ENCODE results near the gene ST7. TPM values are rescaled to one million over a fixed set of nuclear protein-coding genes. Genes with fewer than 3 reads are reported as not detected.

ST7 gene
- polyA plus RNA-seq, 1 donor: 16.2 TPM

- DNase-seq (ENCODE audit: low read depth): no peak
Observed at GRCh38 chr7:117127585-117128168, 174.4 kb downstream of the ST7 start.

DNA sequence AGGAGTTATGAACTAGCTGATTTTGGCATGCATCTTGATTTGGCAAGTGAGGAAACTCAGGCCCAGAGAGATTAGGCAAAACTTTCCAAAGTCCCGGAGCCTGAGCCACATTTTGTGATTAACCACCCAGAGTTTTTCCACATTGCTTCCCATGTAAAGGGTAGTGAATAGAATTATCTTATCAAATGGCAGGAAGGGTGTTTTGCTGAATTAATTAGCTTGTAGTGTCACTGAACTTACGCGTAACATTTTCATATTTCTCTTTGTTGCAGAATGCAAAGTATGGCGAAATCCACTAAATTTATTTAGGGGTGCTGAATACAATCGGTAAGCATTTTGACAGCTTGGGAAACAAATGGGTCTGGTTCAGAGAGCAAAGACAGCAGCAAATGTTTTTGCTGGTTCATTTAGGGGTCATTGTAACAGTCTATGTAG is 176.2 kb downstream of the ST7 start:
- DNase-seq (ENCODE audit: low read depth): no peak

GRCh38 chr7:117130262-117130661 is 177.0 kb downstream of the ST7 start:
- no peak for DNase-seq (ENCODE audit: low read depth)

DNA sequence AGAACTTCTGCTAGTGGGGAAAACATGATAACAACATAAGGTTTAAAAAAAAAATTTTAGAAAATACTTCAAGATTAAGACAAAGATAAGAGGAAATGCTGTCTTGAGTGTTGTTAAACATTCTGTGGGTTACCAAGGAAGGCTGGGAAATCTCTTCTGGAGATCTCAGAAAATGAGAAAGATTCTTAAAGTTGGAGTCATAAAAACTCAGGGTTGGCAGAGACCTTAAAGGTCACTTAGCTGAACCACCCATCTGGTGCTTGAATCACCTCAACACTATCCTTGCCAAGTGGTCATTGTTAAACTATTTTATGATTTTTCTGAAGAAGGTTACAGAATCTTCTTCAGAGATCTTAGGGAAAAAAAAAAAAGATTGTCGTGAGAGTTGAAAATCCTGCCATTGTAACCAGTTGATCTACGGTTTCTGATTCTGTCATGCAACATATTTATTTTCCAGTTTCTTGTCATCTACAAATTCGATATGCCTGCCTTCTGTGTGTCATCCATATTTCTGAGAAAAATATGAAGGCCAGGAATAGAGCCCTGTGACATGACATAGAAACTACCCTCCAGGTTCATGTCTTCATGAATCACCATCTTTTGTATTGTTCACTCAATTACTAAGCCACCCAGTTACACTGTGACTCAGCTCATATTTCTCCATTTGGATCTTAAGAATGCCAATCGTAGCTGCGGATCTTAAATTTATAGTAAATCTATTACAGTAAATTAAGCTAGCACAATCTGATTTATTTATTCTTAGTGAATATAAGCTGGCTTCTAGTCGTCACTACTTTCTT is 179.2 kb downstream of the ST7 start:
- no peak for DNase-seq (ENCODE audit: low read depth)

- no peak for DNase-seq (ENCODE audit: low read depth)
Observed at GRCh38 chr7:117133125-117133524, 179.8 kb downstream of the ST7 start.

DNA sequence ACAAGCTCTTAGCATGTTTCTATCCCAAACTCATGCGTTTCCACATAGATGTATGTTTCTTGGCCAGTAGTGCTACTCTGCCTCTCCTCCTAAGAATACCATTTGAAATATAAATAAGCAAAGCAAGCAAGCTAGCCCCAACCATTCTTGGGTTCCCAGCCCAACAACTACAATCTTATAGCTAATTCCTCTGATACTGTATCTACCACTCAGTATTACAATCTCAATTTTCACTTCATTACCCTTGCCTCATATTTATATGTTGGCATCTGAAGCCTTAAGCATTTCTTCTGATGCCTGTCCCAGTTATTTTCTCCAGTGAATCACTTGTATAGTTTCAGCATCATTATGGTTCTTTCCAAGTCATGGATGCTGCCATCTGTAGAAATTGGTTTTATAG is 181.1 kb downstream of the ST7 start:
- no peak for DNase-seq (ENCODE audit: low read depth)

- no peak for DNase-seq (ENCODE audit: low read depth)
Observed at GRCh38 chr7:117134889-117135552, 181.7 kb downstream of the ST7 start.

DNA sequence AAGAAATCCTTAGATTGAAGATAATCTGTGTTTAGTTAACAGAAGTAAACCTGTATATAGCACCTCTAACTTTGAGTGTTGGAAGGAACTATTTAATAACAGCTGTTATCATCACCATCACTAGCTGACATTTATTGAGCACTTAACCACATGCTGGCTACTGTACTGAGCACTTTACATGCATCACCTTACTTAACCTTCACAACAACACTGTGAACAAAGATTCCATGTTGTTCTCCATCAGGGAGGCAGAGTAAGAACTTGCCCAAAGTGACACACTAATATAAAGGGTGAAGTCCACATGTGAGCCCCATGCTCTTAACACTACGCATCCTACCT is 182.2 kb downstream of the ST7 start:
- DNase-seq (ENCODE audit: low read depth): no peak

GRCh38 chr7:117137868-117138267 is 184.6 kb downstream of the ST7 start:
- no peak for DNase-seq (ENCODE audit: low read depth)

- DNase-seq (ENCODE audit: low read depth): no peak
Observed at GRCh38 chr7:117138495-117138894, 185.2 kb downstream of the ST7 start.

DNA sequence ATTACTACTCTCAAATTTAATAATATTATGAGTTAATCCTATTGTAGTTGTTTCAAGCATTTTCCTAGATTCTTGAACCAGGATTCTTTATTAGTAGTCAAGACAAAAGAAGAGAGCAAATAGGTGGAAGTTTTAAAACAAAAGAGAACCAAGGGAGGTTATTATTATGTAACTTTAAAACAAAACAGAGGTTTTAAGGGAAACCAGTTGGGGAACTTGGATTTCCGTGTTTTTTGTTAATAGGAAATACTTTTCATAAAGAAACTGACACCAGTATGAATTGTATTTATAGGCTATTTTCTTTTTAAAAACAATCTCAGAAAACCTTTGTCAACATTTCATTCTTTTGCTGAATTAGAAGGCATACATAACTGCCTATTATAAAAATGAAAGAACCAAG is 185.7 kb downstream of the ST7 start:
- DNase-seq (ENCODE audit: low read depth): no peak

GRCh38 chr7:117139397-117139984 is 186.2 kb downstream of the ST7 start:
- DNase-seq (ENCODE audit: low read depth): no peak

DNA sequence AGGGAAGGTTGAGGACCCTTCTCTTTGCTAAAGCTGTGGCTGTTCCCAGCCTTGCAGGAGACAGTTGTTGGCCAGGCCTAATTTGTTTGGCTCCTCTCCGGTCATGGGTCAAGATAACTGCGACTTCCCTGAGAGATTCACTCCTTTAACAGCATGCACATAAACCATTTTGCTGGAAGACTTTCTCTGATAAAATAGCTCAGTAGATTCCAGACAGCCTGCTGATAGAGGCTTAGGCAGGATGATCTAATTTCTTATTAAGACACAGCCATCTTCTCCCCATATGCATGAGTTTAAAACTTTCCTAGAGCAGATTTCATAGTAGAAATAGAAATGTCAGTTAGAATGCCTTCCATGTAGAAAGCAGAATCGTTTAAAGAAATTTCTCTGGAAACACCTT is 187.6 kb downstream of the ST7 start:
- no peak for DNase-seq (ENCODE audit: low read depth)

DNA sequence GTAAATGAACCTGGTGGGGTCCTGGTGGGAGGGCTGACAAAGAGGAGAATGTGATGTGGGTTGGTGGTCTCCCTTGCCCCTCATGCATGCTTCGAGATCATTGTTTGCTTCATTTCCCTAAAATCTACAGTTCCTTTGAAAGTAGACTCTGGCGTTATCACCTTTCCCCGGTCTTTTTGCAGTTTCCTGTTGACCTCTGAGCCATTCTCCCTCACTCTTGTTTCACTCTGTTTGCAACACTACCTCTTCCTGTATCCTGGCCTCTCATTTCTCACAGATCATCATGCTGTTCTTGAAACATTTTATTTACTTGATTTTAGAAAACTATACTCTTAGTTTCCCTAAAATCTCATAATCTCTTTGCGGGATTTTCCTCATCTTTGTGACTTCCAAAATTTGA is 189.8 kb downstream of the ST7 start:
- no peak for DNase-seq (ENCODE audit: low read depth)

DNA sequence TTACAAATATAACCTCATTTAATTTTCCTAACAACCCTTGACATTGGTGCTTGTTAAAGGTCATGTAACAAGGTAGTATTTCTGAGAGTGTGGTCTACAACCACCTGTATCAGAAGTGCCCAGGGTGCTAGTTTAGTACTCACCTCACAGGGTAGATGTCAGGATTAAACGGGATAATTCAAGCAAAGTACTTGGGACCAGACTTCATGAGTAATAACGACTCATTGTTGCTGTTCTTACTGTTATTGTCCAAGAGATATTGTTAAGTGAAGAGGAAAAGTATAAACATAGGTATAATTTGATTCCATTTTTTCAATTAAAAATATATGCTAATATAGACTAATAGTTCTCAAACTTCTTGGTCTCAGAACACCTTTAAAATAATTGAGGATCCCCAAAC is 190.3 kb downstream of the ST7 start:
- DNase-seq (ENCODE audit: low read depth): no peak

DNA sequence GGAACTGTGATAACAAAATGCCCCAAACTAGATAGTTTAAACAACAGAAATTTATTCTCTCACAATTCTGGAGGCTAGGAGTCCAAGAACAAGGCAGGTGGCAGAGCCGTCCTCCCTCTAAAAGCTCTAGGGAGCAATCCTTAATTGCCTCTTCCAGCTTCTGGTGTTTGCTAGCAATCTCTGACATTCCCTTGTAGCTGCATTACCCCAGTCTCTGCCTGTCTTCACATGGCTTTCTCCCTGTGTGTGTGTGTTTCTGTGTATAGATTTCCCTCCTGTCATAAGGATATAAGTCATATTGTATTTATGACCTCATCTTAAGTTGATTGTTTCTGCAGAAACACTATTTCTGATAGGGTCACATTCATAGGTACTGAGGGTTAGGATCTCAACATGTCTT is 192.0 kb downstream of the ST7 start:
- DNase-seq (ENCODE audit: low read depth): no peak

GRCh38 chr7:117146059-117146458 is 192.8 kb downstream of the ST7 start:
- no peak for DNase-seq (ENCODE audit: low read depth)

DNA sequence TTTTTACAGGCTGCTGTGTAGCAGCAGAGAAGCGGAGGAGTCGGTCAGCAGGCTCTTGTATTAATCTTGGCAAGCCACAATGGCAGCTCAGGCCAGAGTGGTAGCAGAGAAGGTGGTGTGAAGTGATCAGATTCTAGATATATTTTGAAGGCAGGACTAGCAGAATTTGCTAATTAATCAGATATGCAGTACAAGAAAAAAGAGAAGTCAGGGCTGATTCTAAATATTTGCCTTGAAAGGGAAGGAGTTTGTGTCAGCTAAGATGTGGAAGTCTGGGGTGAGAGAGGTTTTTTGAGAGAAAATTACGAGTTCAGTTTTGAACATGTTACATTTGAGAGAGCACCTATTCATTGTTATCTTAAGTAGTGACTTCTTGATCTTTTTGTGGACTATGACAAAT is 193.2 kb downstream of the ST7 start:
- DNase-seq (ENCODE audit: low read depth): no peak

DNA sequence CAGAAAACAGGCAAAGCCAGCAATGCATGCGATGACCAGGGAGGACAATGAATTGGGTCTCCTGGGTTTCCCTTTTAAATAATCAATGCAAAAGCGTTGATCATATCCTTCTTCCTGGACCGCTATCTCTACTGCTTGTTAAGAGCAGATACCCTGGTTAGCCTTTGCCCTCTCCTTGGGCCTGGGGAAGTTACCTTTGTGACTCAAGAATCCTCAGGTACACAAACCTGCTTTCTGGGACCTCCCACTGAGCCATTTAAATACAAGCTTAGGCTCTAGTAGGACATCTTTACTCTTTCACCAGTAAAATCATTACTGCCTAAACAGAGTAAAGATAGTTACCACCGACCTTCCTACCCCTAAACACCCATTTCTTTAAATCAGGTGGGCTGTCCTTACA is 195.7 kb downstream of the ST7 start:
- DNase-seq (ENCODE audit: low read depth): no peak

GRCh38 chr7:117149692-117150091 is 196.4 kb downstream of the ST7 start:
- DNase-seq (ENCODE audit: low read depth): no peak

- DNase-seq (ENCODE audit: low read depth): no peak
Observed at GRCh38 chr7:117152213-117153007, 199.1 kb downstream of the ST7 start.

GRCh38 chr7:117153016-117153545 is 199.8 kb downstream of the ST7 start:
- no peak for DNase-seq (ENCODE audit: low read depth)

Measured in forelimb muscle (tissue), 1 donor.